Tibial artery (tissue), 4 donors: Measurements from ENCODE around the gene ASPG.

Experiments
- DNase-seq, 2 donors: peaks; one replicate each; pipeline ENCODE4 v3.0.0-alpha.2; 2019
- H3K27ac ChIP-seq, 2 donors: fragments of 200-600 bp; sonication (generic) in 1 of 2; 1 replicate in 1 of 2; 2 replicates in 1 of 2; pipeline ENCODE4 v1.5.1; 2018 to 2019; ENCODE audit warnings: mild to moderate bottlenecking in 1 of 2
- H3K27me3 ChIP-seq, 2 donors: fragments of 200-600 bp; sonication (generic) in 1 of 2; one replicate each; pipeline versions ENCODE4 v1.5.1 to v1.6.0; 2016 to 2019
- H3K36me3 ChIP-seq, 3 donors: fragments of 200-600 bp; sonication (generic) in 2 of 3; one replicate each; pipeline ENCODE4 v1.5.1; 2016 to 2019; ENCODE audit warnings: mild to moderate bottlenecking in 2 of 3
- H3K4me1 ChIP-seq, 4 donors: fragments of 200-600 bp; sonication (generic) in 2 of 4; 1 replicate in 3 of 4; 2 replicates in 1 of 4; pipeline ENCODE4 v1.5.1; 2016 to 2019
- H3K4me3 ChIP-seq, 2 donors: fragments of 200-600 bp; sonication (generic) in 1 of 2; 1 replicate in 1 of 2; 2 replicates in 1 of 2; pipeline ENCODE4 v1.5.1; 2018 to 2019; ENCODE audit warnings: mild to moderate bottlenecking in 2 of 2
- H3K9me3 ChIP-seq, 3 donors: fragments of 200-600 bp; sonication (generic) in 1 of 3; one replicate each; pipeline ENCODE4 v1.5.1; 2016 to 2019
- intact Hi-C: fragments of 100-400 bp; cut with DNase I; formaldehyde crosslinking; loops from one replicate; pipeline ENCODE4 v1.15.0; 2023; ENCODE audit warnings: low total_unique reads
- TF ChIP-seq, protein P1 (sequence below), 2 experiments: fragments of 200-600 bp in 1 of 2; fragments of 450-650 bp in 1 of 2; IDR thresholded peaks; one replicate each; pipeline ENCODE4 v1.5.1; 2017 to 2019; ENCODE audit warnings: antibody characterized with exemption in 2 of 2, mild to moderate bottlenecking in 1 of 2, moderate library complexity in 1 of 2

ASPG gene

DNA sequence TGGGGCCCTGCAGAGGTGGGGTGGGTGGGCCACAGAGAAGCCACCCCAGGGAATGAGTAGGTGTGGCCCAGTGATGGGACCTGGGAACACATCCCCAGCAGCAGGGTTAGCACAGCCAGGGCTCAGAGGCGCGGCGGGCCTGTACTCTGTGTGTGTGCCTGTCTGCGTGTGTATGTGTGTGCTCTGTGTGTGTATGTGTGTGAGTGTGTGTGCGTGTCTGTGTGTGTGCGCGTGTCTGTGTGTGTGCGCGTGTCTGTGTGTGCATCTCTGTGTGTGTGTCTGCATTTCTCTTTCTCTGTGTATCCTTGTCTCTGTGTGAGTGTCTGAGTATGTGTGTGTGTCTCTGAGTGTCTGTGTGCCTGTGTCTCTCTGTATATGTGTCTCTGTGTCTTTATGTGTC lies 79.0 kb downstream of the ASPG start:
- no peaks in the 10 kb centered on the region for H3K9me3 ChIP-seq
- TF ChIP-seq, protein P1, sequence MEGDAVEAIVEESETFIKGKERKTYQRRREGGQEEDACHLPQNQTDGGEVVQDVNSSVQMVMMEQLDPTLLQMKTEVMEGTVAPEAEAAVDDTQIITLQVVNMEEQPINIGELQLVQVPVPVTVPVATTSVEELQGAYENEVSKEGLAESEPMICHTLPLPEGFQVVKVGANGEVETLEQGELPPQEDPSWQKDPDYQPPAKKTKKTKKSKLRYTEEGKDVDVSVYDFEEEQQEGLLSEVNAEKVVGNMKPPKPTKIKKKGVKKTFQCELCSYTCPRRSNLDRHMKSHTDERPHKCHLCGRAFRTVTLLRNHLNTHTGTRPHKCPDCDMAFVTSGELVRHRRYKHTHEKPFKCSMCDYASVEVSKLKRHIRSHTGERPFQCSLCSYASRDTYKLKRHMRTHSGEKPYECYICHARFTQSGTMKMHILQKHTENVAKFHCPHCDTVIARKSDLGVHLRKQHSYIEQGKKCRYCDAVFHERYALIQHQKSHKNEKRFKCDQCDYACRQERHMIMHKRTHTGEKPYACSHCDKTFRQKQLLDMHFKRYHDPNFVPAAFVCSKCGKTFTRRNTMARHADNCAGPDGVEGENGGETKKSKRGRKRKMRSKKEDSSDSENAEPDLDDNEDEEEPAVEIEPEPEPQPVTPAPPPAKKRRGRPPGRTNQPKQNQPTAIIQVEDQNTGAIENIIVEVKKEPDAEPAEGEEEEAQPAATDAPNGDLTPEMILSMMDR (IDR thresholded peaks at IDR 0.05) = no peak
- no peaks in the 10 kb centered on the region for H3K36me3 ChIP-seq
- DNase-seq = no peak
- no peak overlapping the region for H3K27ac ChIP-seq
- peaks cover 0 to 36% of the 10 kb centered on the region in 2 donors for H3K27me3 ChIP-seq
- intact Hi-C loops = no loop called here
- no peak overlapping the region for H3K4me3 ChIP-seq
- no peaks in the 10 kb centered on the region for H3K4me1 ChIP-seq
